H1 (cell line): ENCODE data around the gene LONRF2. TPM values are rescaled to one million over a fixed set of nuclear protein-coding genes. Genes with fewer than 3 reads are reported as not detected.

Source experiments
- CTCF ChIP-seq, 3 experiments: IDR thresholded peaks; 1 replicate in 2 of 3; 2 replicates in 1 of 3; pipeline versions ENCODE4 v1.5.1 to v1.6.1; 2011; ENCODE audit warnings: low read length in 3 of 3, mild to moderate bottlenecking in 3 of 3, inconsistent platforms in 2 of 3, low read depth in 1 of 3, moderate library complexity in 1 of 3; ENCODE audit not compliant: insufficient read depth in 1 of 3; ENCODE audit errors: control extremely low read depth in 1 of 3
- E2F6 ChIP-seq: IDR thresholded peaks from 2 replicates; pipeline ENCODE4 v1.6.1; 2012; ENCODE audit warnings: inconsistent platforms
- GABPA ChIP-seq: IDR thresholded peaks from 2 replicates; pipeline ENCODE4 v1.6.1; 2011; ENCODE audit warnings: mild to moderate bottlenecking, low read length, moderate library complexity, borderline replicate concordance; ENCODE audit not compliant: insufficient read depth
- GTF2F1 ChIP-seq: IDR thresholded peaks from 2 replicates; pipeline ENCODE4 v1.6.1; 2012; ENCODE audit warnings: low read depth, low read length, improper control_type of control experiment, borderline replicate concordance
- HDAC6 ChIP-seq: IDR thresholded peaks from one replicate; pipeline ENCODE4 v1.7.1; 2012; ENCODE audit warnings: low read depth, mild to moderate bottlenecking, inconsistent platforms, low read length, moderate library complexity
- SIN3A ChIP-seq, 2 experiments: IDR thresholded peaks in 1 of 2; conservative IDR thresholded peaks in 1 of 2; 2 replicates each; pipeline ENCODE4 v1.6.1; 2011 to 2012; ENCODE audit warnings: low read length in 2 of 2, improper control_type of control experiment in 1 of 2, low read depth in 1 of 2, mild to moderate bottlenecking in 1 of 2
- TEAD4 ChIP-seq: IDR thresholded peaks from 2 replicates; pipeline ENCODE4 v1.6.1; 2012; ENCODE audit warnings: low read depth, low read length, inconsistent platforms, mixed read lengths
- polyA plus RNA-seq, 7 experiments: library from polyadenylated mRNA; depleted of rRNA in 3 of 7; stranded (reverse) in 5 of 7; unstranded in 2 of 7; fragments of >200 nt in 5 of 7; fragments of 200-250 nt in 2 of 7; gene quantifications; 1 replicate in 5 of 7; 2 replicates in 1 of 7; 4 replicates in 1 of 7; pipeline versions ENCODE4 v1.2.1 to v1.2.3, GENCODE V29; 2011 to 2013; ENCODE audit warnings: missing spikeins in 2 of 7, mixed read lengths in 2 of 7
- total RNA-seq: library from RNA; stranded (reverse); fragmentation: NEBNext Ultra II Directional; extraction: Animal tissue kit (Norgen Biotek cat#: 25700); gene quantifications from 2 replicates; pipeline ENCODE4 v1.2.1, GENCODE V29; 2021

LONRF2 gene
- total and polyA plus RNA-seq, 2 of the 8 experiments (the other 6 are each of a cell fraction or from before 2014, with no cell fraction given), result 0.24 to 0.74 TPM

GRCh38 chr2:100246163-100247145, 75.8 kb downstream of the LONRF2 start (continued):
- no peak for TF ChIP-seq GABPA
- TF ChIP-seq TEAD4, result no peak
- peak; percentile 42 to 68 (median 46) for TF ChIP-seq CTCF (IDR thresholded peaks at IDR 0.05; ENCODE audit: control extremely low read depth in 1 of 3, insufficient read depth in 1 of 3, low read depth in 1 of 3, low read length in 3 of 3)
- no peak for TF ChIP-seq E2F6
- TF ChIP-seq GTF2F1, result no peak
- TF ChIP-seq HDAC6, result no peak
- TF ChIP-seq SIN3A (conservative IDR thresholded peaks at IDR 0.05 in 1 of 2, IDR thresholded peaks at IDR 0.05 in 1 of 2; ENCODE audit: low read depth in 1 of 2, low read length in 2 of 2), result no peak
